H1 (cell line): Measurements from ENCODE around the gene BPIFB4. TPM values are rescaled to one million over a fixed set of nuclear protein-coding genes. Genes with fewer than 3 reads are reported as not detected.

Experiments
- CTCF ChIA-PET: fragments of 300-600 bp; sonication (Branson Sonifier 250); formaldehyde crosslinking; loops from one replicate; lab custom pipeline; 2021; ENCODE audit not compliant: partially characterized antibody; lab: Charles Lee
- POLR2A ChIA-PET: fragments of 300-600 bp; sonication (Branson Sonifier 250); formaldehyde crosslinking; loops from one replicate; lab custom pipeline; 2021; ENCODE audit warnings: inconsistent platforms; ENCODE audit not compliant: partially characterized antibody; lab: Charles Lee
- DNase-seq, 2 experiments: peaks; one replicate each; pipeline versions ENCODE4 v3.0.0 to v3.0.0-alpha.2; 2010 to 2022; ENCODE audit warnings: low spot score in 2 of 2, low read depth in 1 of 2, mixed read lengths in 1 of 2
- FAIRE-seq: peaks from 2 replicates; lab custom pipeline; 2011; peaks lifted over from hg19 to GRCh38; lab: Jason Lieb, UNC
- H2AFZ ChIP-seq: 2 replicates; pipeline ENCODE4 v1.8.1; 2012; ENCODE audit warnings: low read length, inconsistent platforms
- H2AK5ac ChIP-seq: 2 replicates; pipeline ENCODE4 v1.6.1; 2013; ENCODE audit warnings: low read depth, low read length
- H2BK120ac ChIP-seq: replicated peaks from 2 replicates; pipeline ENCODE3; 2013; ENCODE audit warnings: low read depth, low read length, inconsistent platforms
- H2BK12ac ChIP-seq: 2 replicates; pipeline ENCODE4 v1.6.1; 2013; ENCODE audit warnings: low read depth, low read length
- H2BK15ac ChIP-seq: 2 replicates; pipeline ENCODE4 v1.6.1; 2013; ENCODE audit warnings: low read length
- H2BK20ac ChIP-seq: 2 replicates; pipeline ENCODE4 v1.6.1; 2013; ENCODE audit warnings: low read length
- H2BK5ac ChIP-seq: 2 replicates; pipeline ENCODE4 v1.6.1; 2013; ENCODE audit warnings: low read depth, low read length
- H3K14ac ChIP-seq: 2 replicates; pipeline ENCODE4 v1.6.1; 2013; ENCODE audit warnings: inconsistent platforms; ENCODE audit not compliant: insufficient read length
- H3K18ac ChIP-seq: 2 replicates; pipeline ENCODE4 v1.6.1; 2013; ENCODE audit warnings: low read length; ENCODE audit errors: extremely low read depth
- H3K23ac ChIP-seq: 2 replicates; pipeline ENCODE4 v1.6.1; 2013; ENCODE audit warnings: inconsistent platforms; ENCODE audit not compliant: insufficient read length
- H3K23me2 ChIP-seq: 2 replicates; pipeline ENCODE4 v1.6.1; 2013; ENCODE audit warnings: low read depth, low read length
- H3K27ac ChIP-seq: 2 replicates; pipeline ENCODE4 v1.6.1; 2011; ENCODE audit warnings: low read depth, low read length, inconsistent platforms
- H3K27me3 ChIP-seq, 4 experiments: replicated peaks in 1 of 4; 1 replicate in 1 of 4; 2 replicates in 3 of 4; pipeline versions ENCODE4 v1.6.1 to v1.8.1; 2011 to 2013; ENCODE audit warnings: low read length in 3 of 4, mild to moderate bottlenecking in 3 of 4, inconsistent platforms in 2 of 4, mixed read lengths in 2 of 4, moderate library complexity in 1 of 4; ENCODE audit not compliant: control insufficient read depth in 3 of 4, insufficient read depth in 3 of 4; ENCODE audit errors: extremely low read depth in 1 of 4
- H3K36me3 ChIP-seq, 4 experiments: 2 replicates each; pipeline versions ENCODE4 v1.6.1 to v1.8.1; 2011 to 2013; ENCODE audit warnings: mild to moderate bottlenecking in 4 of 4, low read length in 3 of 4, moderate library complexity in 2 of 4, control low read depth in 1 of 4, inconsistent platforms in 1 of 4; ENCODE audit not compliant: insufficient read depth in 4 of 4, control insufficient read depth in 2 of 4
- H3K4ac ChIP-seq: replicated peaks from 2 replicates; pipeline ENCODE3; 2013; ENCODE audit warnings: low read length, low read depth, mixed read lengths, inconsistent platforms; ENCODE audit not compliant: insufficient read length
- H3K4me1 ChIP-seq, 4 experiments: replicated peaks in 1 of 4; 1 replicate in 1 of 4; 2 replicates in 3 of 4; pipeline versions ENCODE4 v1.6.1 to v1.8.1; 2011 to 2013; ENCODE audit warnings: low read length in 3 of 4, inconsistent platforms in 2 of 4, mixed read lengths in 1 of 4; ENCODE audit not compliant: insufficient read depth in 4 of 4, control insufficient read depth in 3 of 4
- H3K4me2 ChIP-seq, 2 experiments: 2 replicates each; pipeline versions ENCODE4 v1.6.1 to v1.8.1; 2011 to 2013; ENCODE audit warnings: low read depth in 2 of 2, low read length in 2 of 2, control low read depth in 1 of 2, inconsistent platforms in 1 of 2, mild to moderate bottlenecking in 1 of 2; ENCODE audit not compliant: insufficient read depth in 1 of 2
- H3K4me3 ChIP-seq, 4 experiments: fragments of 200-600, 300-600 bp in 1 of 4; sonication (generic), shearing (Covaris generic), sonication (Bioruptor Twin) in 1 of 4; 2 replicates each; pipeline versions ENCODE4 v1.5.1 to v1.8.1; 2011 to 2016; ENCODE audit warnings: low read length in 4 of 4, low read depth in 3 of 4, control low read depth in 2 of 4, inconsistent platforms in 2 of 4, mild to moderate bottlenecking in 2 of 4, mixed read lengths in 1 of 4, moderate library complexity in 1 of 4; ENCODE audit not compliant: insufficient read depth in 2 of 4; ENCODE audit errors: extremely low read depth in 1 of 4
- H3K56ac ChIP-seq: replicated peaks from 2 replicates; pipeline ENCODE3; 2013; ENCODE audit warnings: low read depth, mild to moderate bottlenecking, mixed read lengths, low read length, inconsistent platforms; ENCODE audit not compliant: insufficient read length
- H3K79me1 ChIP-seq: 2 replicates; pipeline ENCODE4 v1.6.1; 2013; ENCODE audit warnings: low read depth, low read length, control low read depth
- H3K79me2 ChIP-seq, 2 experiments: 2 replicates each; pipeline versions ENCODE4 v1.6.1 to v1.8.1; 2012 to 2013; ENCODE audit warnings: low read length in 2 of 2, mild to moderate bottlenecking in 2 of 2, inconsistent platforms in 1 of 2; ENCODE audit not compliant: insufficient read depth in 2 of 2, control insufficient read depth in 1 of 2
- H3K9ac ChIP-seq, 4 experiments: replicated peaks in 1 of 4; 1 replicate in 1 of 4; 2 replicates in 3 of 4; pipeline versions ENCODE4 v1.6.1 to v1.8.1; 2011 to 2013; ENCODE audit warnings: low read depth in 3 of 4, low read length in 3 of 4, control low read depth in 2 of 4, mild to moderate bottlenecking in 2 of 4, moderate library complexity in 2 of 4, inconsistent platforms in 1 of 4; ENCODE audit errors: extremely low read depth in 1 of 4
- H3K9me3 ChIP-seq, 2 experiments: 2 replicates each; pipeline versions ENCODE4 v1.6.1 to v1.8.1; 2012 to 2013; ENCODE audit warnings: mild to moderate bottlenecking in 2 of 2, moderate library complexity in 2 of 2, control low read depth in 1 of 2, inconsistent platforms in 1 of 2, low read depth in 1 of 2, low read length in 1 of 2, mixed read lengths in 1 of 2; ENCODE audit not compliant: insufficient read depth in 2 of 2
- H4K20me1 ChIP-seq, 2 experiments: replicated peaks in 1 of 2; 2 replicates each; pipeline versions ENCODE3 to v1.8.1; 2011 to 2013; ENCODE audit warnings: inconsistent platforms in 2 of 2, low read length in 2 of 2, mild to moderate bottlenecking in 1 of 2; ENCODE audit not compliant: insufficient read depth in 2 of 2, control insufficient read depth in 1 of 2
- H4K5ac ChIP-seq: 2 replicates; pipeline ENCODE4 v1.6.1; 2013; ENCODE audit warnings: low read length, low read depth, mixed read lengths, inconsistent platforms; ENCODE audit not compliant: insufficient read length
- H4K8ac ChIP-seq: 2 replicates; pipeline ENCODE4 v1.8.0; 2013; ENCODE audit warnings: mild to moderate bottlenecking, moderate library complexity, low read length, inconsistent platforms; ENCODE audit not compliant: insufficient read depth; ENCODE audit errors: extremely low read depth
- H4K91ac ChIP-seq: replicated peaks from 2 replicates; pipeline ENCODE3; 2013; ENCODE audit warnings: low read length, mixed read lengths, inconsistent platforms; ENCODE audit not compliant: insufficient read length
- CBX5 ChIP-seq: fragments of 300-800, 300-1000 bp; sonication (generic); IDR thresholded peaks from 2 replicates; pipeline ENCODE4 v1.7.1; 2016; ENCODE audit warnings: antibody characterized with exemption, low read length, low read depth
- CBX8 ChIP-seq: fragments of 300-800, 300-1000 bp; sonication (generic); IDR thresholded peaks from 2 replicates; pipeline ENCODE4 v1.7.1; 2016; ENCODE audit warnings: low read depth, low read length, borderline replicate concordance
- CHD2 ChIP-seq: IDR thresholded peaks from 2 replicates; pipeline ENCODE4 v1.6.1; 2012; ENCODE audit warnings: low read length, improper control_type of control experiment
- CREB1 ChIP-seq: IDR thresholded peaks from 2 replicates; pipeline ENCODE4 v1.6.1; 2012; ENCODE audit warnings: inconsistent platforms
- EP300 ChIP-seq, 2 experiments: IDR thresholded peaks; 1 replicate in 1 of 2; 2 replicates in 1 of 2; pipeline ENCODE4 v1.6.1; 2011 to 2012; ENCODE audit warnings: low read depth in 2 of 2, low read length in 2 of 2, mild to moderate bottlenecking in 2 of 2, borderline replicate concordance in 1 of 2, inconsistent platforms in 1 of 2, moderate library complexity in 1 of 2
- GABPA ChIP-seq: IDR thresholded peaks from 2 replicates; pipeline ENCODE4 v1.6.1; 2011; ENCODE audit warnings: mild to moderate bottlenecking, low read length, moderate library complexity, borderline replicate concordance; ENCODE audit not compliant: insufficient read depth
- JUND ChIP-seq: IDR thresholded peaks from 2 replicates; pipeline ENCODE4 v1.6.1; 2011; ENCODE audit warnings: mild to moderate bottlenecking, improper control_type of control experiment, low read length
- KDM4A ChIP-seq: IDR thresholded peaks from one replicate; pipeline ENCODE4 v1.7.1; 2012; ENCODE audit warnings: low read depth, mild to moderate bottlenecking, moderate library complexity, low read length, inconsistent platforms; ENCODE audit not compliant: severe bottlenecking
- POLR2AphosphoS5 ChIP-seq: IDR thresholded peaks from 2 replicates; pipeline ENCODE4 v1.6.1; 2011; ENCODE audit warnings: low read depth, low read length
- POU5F1 ChIP-seq: IDR thresholded peaks from 2 replicates; pipeline ENCODE4 v1.6.1; 2011; ENCODE audit warnings: low read depth, mild to moderate bottlenecking, low read length, moderate library complexity
- SP2 ChIP-seq: IDR thresholded peaks from 2 replicates; pipeline ENCODE4 v1.6.1; 2012; ENCODE audit warnings: mild to moderate bottlenecking, low read length, inconsistent platforms
- TCF12 ChIP-seq: IDR thresholded peaks from 2 replicates; pipeline ENCODE4 v1.6.1; 2011; ENCODE audit warnings: low read depth, mild to moderate bottlenecking, low read length
- WGBS, 2 experiments: shearing (Covaris generic) in 1 of 2; methylation state at CpG; one replicate each; pipeline versions ENCODE4 v1.1.6 to v1.1.7; 2013 to 2015; ENCODE audit warnings: low lambda C conversion rate in 2 of 2, mixed read lengths in 2 of 2, inconsistent platforms in 1 of 2, low coverage in 1 of 2, missing lambda C conversion rate in 1 of 2; ENCODE audit not compliant: insufficient replicate concordance in 2 of 2, insufficient coverage in 1 of 2, insufficient read length in 1 of 2; ENCODE audit errors: extremely low coverage in 1 of 2, missing lambda C conversion rate in 1 of 2; 5-methylcytosine and 5-hydroxymethylcytosine counted together
- polyA plus RNA-seq, 7 experiments: library from polyadenylated mRNA; depleted of rRNA in 3 of 7; stranded (reverse) in 5 of 7; unstranded in 2 of 7; fragments of >200 nt in 5 of 7; fragments of 200-250 nt in 2 of 7; gene quantifications; 1 replicate in 5 of 7; 2 replicates in 1 of 7; 4 replicates in 1 of 7; pipeline versions ENCODE4 v1.2.1 to v1.2.3, GENCODE V29; 2011 to 2013; ENCODE audit warnings: missing spikeins in 2 of 7, mixed read lengths in 2 of 7
- total RNA-seq: library from RNA; stranded (reverse); fragmentation: NEBNext Ultra II Directional; extraction: Animal tissue kit (Norgen Biotek cat#: 25700); gene quantifications from 2 replicates; pipeline ENCODE4 v1.2.1, GENCODE V29; 2021
- TF ChIP-seq, protein P1 (sequence below): IDR thresholded peaks from 2 replicates; pipeline ENCODE4 v1.6.1; 2012; ENCODE audit warnings: inconsistent platforms

Gene BPIFB4
- total and polyA plus RNA-seq, 2 of the 8 experiments (the other 6 are each of a cell fraction or from before 2014, with no cell fraction given): not detected

DNA sequence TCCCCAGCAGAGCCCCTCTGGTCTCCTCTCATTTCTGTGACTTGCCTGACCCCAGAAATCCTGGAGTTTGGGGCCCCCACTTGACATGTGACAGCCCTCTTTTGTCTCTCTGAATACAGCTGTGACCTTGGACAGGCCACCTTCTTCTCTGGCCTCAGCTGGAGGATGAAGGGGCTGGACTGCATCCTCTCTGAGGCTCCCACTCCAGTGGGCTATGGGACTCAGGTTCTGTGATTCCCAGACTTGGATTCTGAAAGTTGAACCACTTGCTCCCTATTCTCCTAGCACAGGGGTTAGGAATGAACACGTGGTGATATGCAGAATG, 16.7 kb upstream of the BPIFB4 start:
- H3K23ac ChIP-seq: no peak overlapping the region
- H3K27me3 ChIP-seq: no peaks in the 10 kb centered on the region
- no peak overlapping the region for H3K9ac ChIP-seq
- no peaks in the 10 kb centered on the region for H4K20me1 ChIP-seq
- no peak overlapping the region for H3K14ac ChIP-seq
- no peak overlapping the region for H3K4me3 ChIP-seq
- H3K36me3 ChIP-seq: no peaks in the 10 kb centered on the region
- no peaks in the 10 kb centered on the region for H3K79me1 ChIP-seq
- ChIA-PET POLR2A (no interaction called here), CTCF (interaction anchor here (0.8 to 1.0 kb wide), 3 partner anchors 9 to 26 kb away, joined by 3 read pairs; no protein-coding TSS in a partner anchor)
- DNase-seq (no peak), FAIRE-seq (no peak)
- H3K18ac ChIP-seq: no peak overlapping the region
- no peaks in the 10 kb centered on the region for H3K79me2 ChIP-seq
- H4K91ac ChIP-seq: no peak overlapping the region
- no peaks in the 10 kb centered on the region for H3K4me1 ChIP-seq
- H2AK5ac ChIP-seq: no peak overlapping the region
- H3K9me3 ChIP-seq: no peaks in the 10 kb centered on the region
- no peak overlapping the region for H3K56ac ChIP-seq
- H2BK15ac ChIP-seq: no peak overlapping the region
- no peak overlapping the region for H4K8ac ChIP-seq
- no peak overlapping the region for H2BK120ac ChIP-seq
- no peak overlapping the region for H2AFZ ChIP-seq
- H4K5ac ChIP-seq: no peak overlapping the region
- no peak overlapping the region for H2BK20ac ChIP-seq
- H3K27ac ChIP-seq: no peak overlapping the region
- 75% methylated on average over 1 of the region's 1 CpG; no CpG with 5 or more reads in 1 of the 2 experiments for WGBS, 2 experiments
- H2BK12ac ChIP-seq: no peak overlapping the region
- no peak overlapping the region for H3K4ac ChIP-seq
- no peaks in the 10 kb centered on the region for H3K23me2 ChIP-seq
- H3K4me2 ChIP-seq: no peak overlapping the region
- no peak overlapping the region for H2BK5ac ChIP-seq
- TF ChIP-seq SP2 (no peak), POU5F1 (no peak), CREB1 (no peak), POLR2AphosphoS5 (no peak), CBX8 (no peak), CBX5 (no peak), GABPA (no peak), JUND (no peak), TCF12 (no peak), CHD2 (no peak), EP300 (IDR thresholded peaks at IDR 0.05; ENCODE audit: borderline replicate concordance in 1 of 2, low read depth in 2 of 2, low read length in 2 of 2) (no peak), KDM4A (no peak)
- TF ChIP-seq, protein P1, sequence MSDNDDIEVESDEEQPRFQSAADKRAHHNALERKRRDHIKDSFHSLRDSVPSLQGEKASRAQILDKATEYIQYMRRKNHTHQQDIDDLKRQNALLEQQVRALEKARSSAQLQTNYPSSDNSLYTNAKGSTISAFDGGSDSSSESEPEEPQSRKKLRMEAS: no peak
